Measurements from ENCODE around the gene JAKMIP2. TPM values are rescaled to one million over a fixed set of nuclear protein-coding genes. Genes with fewer than 3 reads are reported as not detected.
"Not testable (repeated sequence)": the region's sequence is repeated elsewhere in the genome, so short reads cannot be mapped to it uniquely, and the experiment has no call there.

Gene JAKMIP2
- total RNA-seq, 4 donors from 2014 or later = 0.83 to 2.6 (median 1.3) TPM

DNA sequence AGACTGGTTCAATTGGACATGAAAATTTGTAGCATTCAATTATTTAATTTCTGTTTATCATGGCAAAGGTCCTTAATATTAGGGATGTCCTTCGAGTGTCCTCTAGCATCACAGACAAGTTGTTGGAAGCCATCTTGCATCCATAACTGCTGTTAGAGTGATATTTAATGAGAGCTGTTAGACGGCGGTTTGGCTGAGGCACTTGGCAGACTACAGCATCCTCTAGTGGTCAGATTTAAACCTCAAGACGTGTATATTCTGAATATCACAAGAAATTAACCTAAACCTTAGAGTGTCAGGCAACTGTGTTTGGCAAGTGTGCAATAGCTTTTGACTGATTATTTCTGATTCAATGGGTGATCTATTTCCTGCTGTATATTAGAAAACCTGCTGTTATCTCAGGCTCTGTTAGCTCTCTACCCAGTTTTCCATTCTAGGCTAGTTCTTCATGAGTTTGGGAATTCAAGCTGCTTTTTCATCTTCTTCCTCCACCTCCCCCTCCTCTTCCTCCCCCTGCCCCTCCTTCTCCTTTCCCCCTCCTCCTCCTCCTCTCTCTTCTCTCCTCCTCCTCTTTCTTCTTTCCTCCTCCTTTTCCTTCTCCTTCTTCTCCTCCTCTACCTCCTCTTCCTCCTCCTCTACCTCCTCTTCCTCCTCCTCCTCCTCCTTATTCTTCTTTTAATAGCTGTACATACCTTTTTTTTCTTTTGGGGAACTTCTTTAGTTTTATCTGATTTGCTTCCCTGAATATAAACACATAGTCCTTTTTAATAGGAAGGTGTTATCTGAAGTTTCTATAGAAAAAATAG, 40.4 kb upstream of the JAKMIP2 start:
- 2% methylated on average over 4 of the region's 4 CpGs for WGBS
- no peaks in the 10 kb centered on the region for H3K27me3 ChIP-seq
- intact Hi-C loops (cut with DNase I) = loop anchor here (1.0 kb wide), 1 partner anchor 195 kb away; no protein-coding TSS in a partner anchor
- no peak for DNase-seq (ENCODE audit: extremely low spot score)
- no peak overlapping the region for H3K27ac ChIP-seq (replicated peaks in 1 of 4)
- TF ChIP-seq EP300 (IDR thresholded peaks at IDR 0.05) (no peak), CTCF (IDR thresholded peaks at IDR 0.05) (peak; percentile 81 to 88 (median 87)), POLR2A (IDR thresholded peaks at IDR 0.05; ENCODE audit: low read depth) (no peak), POLR2AphosphoS5 (IDR thresholded peaks at IDR 0.05) (no peak)
- H3K9me3 ChIP-seq = no peaks in the 10 kb centered on the region
- H3K4me3 ChIP-seq = no peak overlapping the region
- no peaks in the 10 kb centered on the region for H3K36me3 ChIP-seq
- H3K4me1 ChIP-seq = no peaks in the 10 kb centered on the region

GRCh38 chr5:147822222-147822621, 39.7 kb upstream of the JAKMIP2 start:
- 98% methylated on average over 3 of the region's 3 CpGs for WGBS
- not testable (repeated sequence) for H3K4me3 ChIP-seq

GRCh38 chr5:147821766-147822165, 39.2 kb upstream of the JAKMIP2 start:
- no peaks in the 10 kb centered on the region for H3K36me3 ChIP-seq
- no peak for TF ChIP-seq EP300 (IDR thresholded peaks at IDR 0.05)
- TF ChIP-seq POLR2A (IDR thresholded peaks at IDR 0.05; ENCODE audit: low read depth) = no peak
- TF ChIP-seq CTCF (IDR thresholded peaks at IDR 0.05) = no peak
- TF ChIP-seq POLR2AphosphoS5 (IDR thresholded peaks at IDR 0.05) = no peak
- H3K4me1 ChIP-seq = no peaks in the 10 kb centered on the region
- no peak overlapping the region for H3K27ac ChIP-seq (replicated peaks in 1 of 4)
- H3K4me3 ChIP-seq = no peak overlapping the region
- WGBS = 85% methylated on average over 5 of the region's 5 CpGs
- no peaks in the 10 kb centered on the region for H3K27me3 ChIP-seq
- H3K9me3 ChIP-seq = no peaks in the 10 kb centered on the region
- intact Hi-C loops (cut with DNase I) = loop anchor here (1.0 kb wide), 1 partner anchor 193 kb away; no protein-coding TSS in a partner anchor
- DNase-seq (ENCODE audit: extremely low spot score) = no peak

More at GRCh38 chr5:147822222-147822621, 39.7 kb upstream of the JAKMIP2 start:
- not testable (repeated sequence) for DNase-seq (ENCODE audit: extremely low spot score); H3K36me3 ChIP-seq; H3K27ac ChIP-seq (replicated peaks in 1 of 4); H3K27me3 ChIP-seq; H3K9me3 ChIP-seq; H3K4me1 ChIP-seq
- intact Hi-C loops (cut with DNase I) = loop anchor here (1.0 kb wide), 1 partner anchor 194 kb away; no protein-coding TSS in a partner anchor

DNA sequence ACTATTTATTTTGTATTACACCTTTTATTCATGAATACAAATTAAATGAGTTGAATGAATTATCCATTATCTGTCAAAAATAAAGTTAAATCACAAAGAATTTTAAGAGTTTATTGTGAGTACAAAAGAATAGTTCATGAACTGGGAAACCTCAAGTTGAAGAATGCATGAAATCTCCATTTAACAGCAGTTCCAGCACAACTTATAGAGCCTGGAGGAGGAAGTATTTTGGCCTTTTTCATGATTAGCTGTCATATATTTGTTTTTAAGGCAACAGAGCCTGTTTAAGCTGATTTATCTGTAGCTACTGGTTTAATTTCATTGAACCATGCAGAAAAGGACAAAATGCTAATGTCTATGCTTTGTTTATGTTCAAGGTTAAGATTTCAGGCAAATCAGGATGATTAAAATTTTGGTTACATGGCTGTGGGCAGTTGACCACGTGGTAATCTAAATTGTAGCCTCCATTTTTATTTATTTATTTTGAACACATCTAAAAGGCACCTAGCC, 36.8 kb upstream of the JAKMIP2 start:
- intact Hi-C loops (cut with DNase I) = no loop called here
- no peak overlapping the region for H3K27ac ChIP-seq (replicated peaks in 1 of 4)
- no peak overlapping the region for H3K4me3 ChIP-seq
- no peaks in the 10 kb centered on the region for H3K36me3 ChIP-seq
- no peaks in the 10 kb centered on the region for H3K4me1 ChIP-seq
- TF ChIP-seq EP300 (IDR thresholded peaks at IDR 0.05) (no peak), POLR2A (IDR thresholded peaks at IDR 0.05; ENCODE audit: low read depth) (no peak), POLR2AphosphoS5 (IDR thresholded peaks at IDR 0.05) (no peak)
- 47% methylated on average over 1 of the region's 1 CpG for WGBS
- no peaks in the 10 kb centered on the region for H3K27me3 ChIP-seq
- DNase-seq (ENCODE audit: extremely low spot score) = no peak
- no peaks in the 10 kb centered on the region for H3K9me3 ChIP-seq

DNA sequence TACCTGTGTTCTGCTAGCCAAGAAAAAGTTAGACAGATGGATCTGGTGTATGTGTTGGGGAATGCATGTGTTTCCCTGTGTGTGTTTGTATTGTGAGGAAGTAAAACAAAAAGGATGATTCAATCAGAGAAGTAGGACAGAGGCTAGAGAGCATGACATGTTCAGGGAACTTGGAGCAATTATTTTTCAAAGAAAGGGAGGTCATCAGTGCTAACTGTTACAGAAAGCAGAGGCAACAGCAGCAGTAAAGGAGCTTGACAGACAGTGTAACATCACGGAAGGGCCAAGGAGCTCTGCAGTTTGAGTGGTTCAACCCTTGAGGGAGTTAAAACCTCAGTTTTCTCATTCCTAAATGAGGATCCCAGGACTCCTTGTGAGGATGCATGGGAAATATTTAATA, 35.8 kb upstream of the JAKMIP2 start:
- DNase-seq (ENCODE audit: extremely low spot score) = no peak
- no peak for TF ChIP-seq POLR2AphosphoS5 (IDR thresholded peaks at IDR 0.05)
- no peaks in the 10 kb centered on the region for H3K9me3 ChIP-seq
- no peak overlapping the region for H3K4me3 ChIP-seq
- H3K27me3 ChIP-seq = no peaks in the 10 kb centered on the region
- WGBS = 56% methylated on average over 1 of the region's 1 CpG
- H3K4me1 ChIP-seq = no peaks in the 10 kb centered on the region
- intact Hi-C loops (cut with DNase I) = no loop called here
- H3K36me3 ChIP-seq = no peaks in the 10 kb centered on the region
- no peak overlapping the region for H3K27ac ChIP-seq (replicated peaks in 1 of 4)

- Histone ChIP-seq H3K27me3 (no peaks in the 10 kb centered on the region), H3K9me3 (no peaks in the 10 kb centered on the region), H3K4me1 (no peaks in the 10 kb centered on the region), H3K36me3 (no peaks in the 10 kb centered on the region), H3K4me3 (no peak overlapping the region), H3K27ac (replicated peaks in 1 of 4) (no peak overlapping the region)
- WGBS = 80% methylated on average over 1 of the region's 1 CpG
- DNase-seq (ENCODE audit: extremely low spot score) = no peak
- TF ChIP-seq POLR2AphosphoS5 (IDR thresholded peaks at IDR 0.05) (no peak), POLR2A (IDR thresholded peaks at IDR 0.05; ENCODE audit: low read depth) (no peak), EP300 (IDR thresholded peaks at IDR 0.05) (no peak), CTCF (IDR thresholded peaks at IDR 0.05) (no peak)
- intact Hi-C loops (cut with DNase I) = no loop called here
Observed at GRCh38 chr5:147813696-147814095, 31.2 kb upstream of the JAKMIP2 start.
